Spleen (tissue), 7 donors: ENCODE results near the gene PALLD.

Experiments
- CTCF ChIP-seq, 11 experiments: fragments of 200-600 bp in 7 of 11; fragments of 450-650 bp in 4 of 11; sonication (generic) in 4 of 11; IDR thresholded peaks in 8 of 11; conservative IDR thresholded peaks in 3 of 11; 1 replicate in 7 of 11; 2 replicates in 4 of 11; pipeline versions ENCODE4 v1.4.0 to v1.8.0; 2016 to 2021; ENCODE audit warnings: antibody characterized with exemption in 11 of 11, inconsistent platforms in 4 of 11, mild to moderate bottlenecking in 1 of 11
- POLR2A ChIP-seq, 3 donors: fragments of 450-650 bp; IDR thresholded peaks; one replicate each; pipeline ENCODE4 v1.5.1; 2017; ENCODE audit warnings: antibody characterized with exemption in 3 of 3, mild to moderate bottlenecking in 1 of 3
- POLR2AphosphoS5 ChIP-seq, 3 donors: sonication (generic); formaldehyde crosslinking; IDR thresholded peaks; one replicate each; pipeline ENCODE4 v1.5.1; 2017; ENCODE audit warnings: antibody characterized with exemption in 3 of 3
- donor health status: DM: no; HTN: no; CAD: no; lungs with moderate emphysema.
- donor health status: DM: no; HTN: no; CAD: no.
- donor health status: DM: no; HTN: no; CAD: no.

GRCh38 chr4:168690199-168690598, 193.3 kb downstream of the PALLD start:
- TF ChIP-seq CTCF (IDR thresholded peaks at IDR 0.05 in 8 of 11, conservative IDR thresholded peaks at IDR 0.05 in 3 of 11), result no peak
- no peak for TF ChIP-seq POLR2AphosphoS5 (IDR thresholded peaks at IDR 0.05)
- no peak for TF ChIP-seq POLR2A (IDR thresholded peaks at IDR 0.05)
